DMS53 treated with DMSO at 0.1 percent for 48 hours (cell line): ENCODE measurements around the gene EFCC1.

Source experiments
- DNase-seq: peaks from one replicate; lab custom pipeline; 2025; ENCODE audit not compliant: unreplicated experiment; lab: John Stamatoyannopoulos, UW

EFCC1 gene

GRCh38 chr3:129014148-129014547, 13.0 kb downstream of the EFCC1 start:
- no peak for DNase-seq

- DNase-seq = no peak
Observed at GRCh38 chr3:129014793-129015345, 13.8 kb downstream of the EFCC1 start.

GRCh38 chr3:129015388-129016105, 14.4 kb downstream of the EFCC1 start:
- DNase-seq = no peak

GRCh38 chr3:129016356-129016719, 15.2 kb downstream of the EFCC1 start:
- peak; percentile 54 for DNase-seq

- no peak for DNase-seq
Observed at GRCh38 chr3:129016720-129017483, 15.8 kb downstream of the EFCC1 start.

GRCh38 chr3:129017484-129017899, 16.4 kb downstream of the EFCC1 start:
- DNase-seq = no peak

- DNase-seq = no peak
Observed at GRCh38 chr3:129018271-129018670, 17.2 kb downstream of the EFCC1 start.

GRCh38 chr3:129018751-129019150, 17.6 kb downstream of the EFCC1 start:
- DNase-seq = no peak

- DNase-seq = no peak
Observed at GRCh38 chr3:129019266-129019665, 18.2 kb downstream of the EFCC1 start.

- no peak for DNase-seq
Observed at GRCh38 chr3:129020691-129021090, 19.6 kb downstream of the EFCC1 start.

GRCh38 chr3:129021140-129021551, 20.0 kb downstream of the EFCC1 start:
- DNase-seq = no peak

GRCh38 chr3:129022114-129023007, 21.3 kb downstream of the EFCC1 start:
- DNase-seq = no peak

GRCh38 chr3:129023008-129023358, 21.9 kb downstream of the EFCC1 start:
- no peak for DNase-seq

- no peak for DNase-seq
Observed at GRCh38 chr3:129023909-129024308, 22.8 kb downstream of the EFCC1 start.

- no peak for DNase-seq
Observed at GRCh38 chr3:129025108-129025507, 24.0 kb downstream of the EFCC1 start.

GRCh38 chr3:129025691-129026435, 24.8 kb downstream of the EFCC1 start:
- no peak for DNase-seq

- peak; percentile 86 for DNase-seq
Observed at GRCh38 chr3:129026728-129027543, 25.8 kb downstream of the EFCC1 start.

GRCh38 chr3:129027544-129027880, 26.4 kb downstream of the EFCC1 start:
- no peak for DNase-seq

GRCh38 chr3:129028866-129029265, 27.8 kb downstream of the EFCC1 start:
- DNase-seq = no peak

- no peak for DNase-seq
Observed at GRCh38 chr3:129030611-129031010, 29.5 kb downstream of the EFCC1 start.
